ENCODE measurements around the gene GLUD2.

GRCh38 chrX:121036951-121037350, 10.5 kb upstream of the GLUD2 start:
- no peak for TF ChIP-seq CTCF (IDR thresholded peaks at IDR 0.05; ENCODE audit: insufficient read depth, low read length)
- TF ChIP-seq GABPA (IDR thresholded peaks at IDR 0.05; ENCODE audit: low read depth): no peak

Data from HL-60 (cell line).